HG02852 (cell line): ENCODE results near the gene CXCL11.
"Not testable (repeated sequence)": the region's sequence is repeated elsewhere in the genome, so short reads cannot be mapped to it uniquely, and the experiment has no call there.

Source experiments
- ATAC-seq: cut with Tn5 transposase; IDR thresholded peaks from one replicate; pipeline ENCODE4 v1.9.1; 2021; ENCODE audit warnings: mild to moderate bottlenecking, moderate library complexity; ENCODE audit not compliant: unreplicated experiment

Gene CXCL11

GRCh38 chr4:76043306-76043705 is 7.4 kb upstream of the CXCL11 start:
- not testable (repeated sequence) for ATAC-seq

DNA sequence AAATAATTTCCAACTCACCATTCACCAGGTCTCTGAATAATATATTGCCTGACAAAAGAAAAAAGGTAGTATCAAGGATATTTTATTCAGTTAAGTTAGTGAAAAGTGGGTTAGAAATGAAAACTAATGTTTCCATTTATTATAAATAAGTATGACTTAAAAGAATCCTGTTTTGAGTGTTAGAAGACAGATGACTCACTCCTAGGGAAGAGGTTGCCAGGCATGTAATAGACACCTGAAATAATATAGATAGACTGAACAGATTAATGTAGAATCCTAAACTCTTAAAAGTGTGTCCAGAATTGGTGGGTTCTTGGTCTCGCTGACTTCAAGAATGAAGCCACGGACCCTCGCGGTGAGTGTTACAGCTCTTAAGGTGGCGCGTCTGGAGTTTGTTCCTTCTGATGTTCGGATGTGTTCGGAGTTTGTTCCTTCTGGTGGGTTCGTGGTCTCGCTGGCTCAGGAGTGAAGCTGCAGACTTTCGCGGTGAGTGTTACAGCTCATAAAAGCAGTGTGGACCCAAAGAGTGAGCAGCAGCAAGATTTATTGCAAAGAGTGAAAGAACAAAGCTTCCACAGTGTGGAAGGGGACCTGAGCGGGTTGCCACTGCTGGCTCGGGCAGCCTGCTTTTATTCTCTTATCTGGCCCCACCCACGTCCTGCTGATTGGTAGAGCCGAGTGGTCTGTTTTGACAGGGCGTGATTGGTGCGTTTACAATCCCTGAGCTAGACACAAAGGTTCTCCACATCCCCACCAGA is 6.5 kb upstream of the CXCL11 start:
- not testable (repeated sequence) for ATAC-seq

- ATAC-seq: no peak
Measured at GRCh38 chr4:76036855-76037254, 985 bp upstream of the CXCL11 start.

DNA sequence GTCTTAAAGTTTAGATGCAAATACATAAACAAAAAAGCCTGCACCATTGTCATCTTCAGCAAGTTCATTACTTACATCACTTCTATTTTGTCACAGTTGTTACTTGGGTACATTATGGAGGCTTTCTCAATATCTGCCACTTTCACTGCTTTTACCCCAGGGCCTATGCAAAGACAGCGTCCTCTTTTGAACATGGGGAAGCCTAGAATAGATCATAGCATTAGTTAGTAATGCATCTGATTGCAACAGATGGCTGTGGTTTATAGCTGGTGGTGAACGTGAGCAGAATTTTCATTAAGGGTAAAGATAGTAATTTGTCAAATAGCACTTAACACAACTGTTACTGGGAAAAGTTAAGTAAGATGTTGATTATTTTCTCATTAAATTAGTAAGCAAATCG is 729 bp downstream of the CXCL11 start:
- no peak for ATAC-seq

DNA sequence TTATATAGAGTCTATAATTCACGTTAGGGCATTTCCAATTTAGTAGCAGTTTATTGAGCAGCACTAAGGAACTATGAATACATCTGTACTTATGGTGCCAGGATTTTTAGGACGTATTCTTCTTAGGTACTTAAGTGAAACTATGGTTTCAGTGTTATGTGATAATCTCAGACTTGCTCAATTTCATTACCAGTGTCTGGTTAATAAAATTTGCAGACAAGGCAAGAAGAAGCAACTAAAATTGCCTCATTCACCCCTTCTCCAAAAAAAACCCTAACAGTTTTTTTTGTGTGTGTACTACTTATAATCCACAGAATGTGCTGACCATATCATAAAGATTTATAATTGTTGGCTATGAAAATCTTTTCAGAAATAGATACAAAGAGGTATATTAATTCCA is 6.6 kb downstream of the CXCL11 start:
- no peak for ATAC-seq

- ATAC-seq: no peak
Measured at GRCh38 chr4:76028350-76028765, 7.5 kb downstream of the CXCL11 start.

- no peak for ATAC-seq
Measured at GRCh38 chr4:76024065-76024464, 11.8 kb downstream of the CXCL11 start.

- ATAC-seq: no peak
Measured at GRCh38 chr4:76023389-76023788, 12.5 kb downstream of the CXCL11 start, which contains the start of gene CXCL10. Gene CXCL10, minus strand, starts transcription at chr4:76023497. Its CDS starts 66 bp downstream, at chr4:76023431.

DNA sequence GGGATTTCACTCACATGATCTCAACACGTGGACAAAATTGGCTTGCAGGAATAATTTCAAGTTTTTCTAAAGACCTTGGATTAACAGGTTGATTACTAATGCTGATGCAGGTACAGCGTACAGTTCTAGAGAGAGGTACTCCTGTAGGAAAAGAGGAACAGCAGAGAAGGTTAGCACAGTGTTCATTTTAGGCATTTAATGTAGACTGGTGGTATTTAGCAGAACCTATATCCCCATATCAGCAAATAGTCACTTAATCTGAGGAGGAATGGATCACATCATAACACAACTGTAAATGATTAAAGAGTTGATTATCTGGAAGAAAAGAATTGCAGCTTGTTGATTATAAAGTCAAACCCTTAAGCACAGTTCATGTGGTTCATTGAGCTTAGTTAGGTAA is 13.2 kb downstream of the CXCL11 start:
- no peak for ATAC-seq

DNA sequence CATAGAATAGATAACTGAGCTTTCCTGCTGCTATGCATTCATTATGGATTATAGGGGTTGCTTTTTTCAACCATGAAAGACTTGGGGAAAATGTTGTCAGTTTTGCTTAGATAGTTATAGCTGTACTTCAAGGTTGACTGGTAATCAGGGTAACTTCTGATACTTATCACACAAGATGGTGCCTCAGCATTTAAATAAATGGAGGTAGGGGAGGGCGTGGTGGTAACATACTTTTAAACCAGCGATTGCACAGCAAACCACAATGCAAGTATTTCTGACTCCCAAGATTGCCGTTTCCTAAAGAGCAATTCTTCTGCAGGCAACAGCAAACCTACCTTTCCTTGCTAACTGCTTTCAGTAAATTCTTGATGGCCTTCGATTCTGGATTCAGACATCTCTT is 13.8 kb downstream of the CXCL11 start:
- ATAC-seq: no peak

DNA sequence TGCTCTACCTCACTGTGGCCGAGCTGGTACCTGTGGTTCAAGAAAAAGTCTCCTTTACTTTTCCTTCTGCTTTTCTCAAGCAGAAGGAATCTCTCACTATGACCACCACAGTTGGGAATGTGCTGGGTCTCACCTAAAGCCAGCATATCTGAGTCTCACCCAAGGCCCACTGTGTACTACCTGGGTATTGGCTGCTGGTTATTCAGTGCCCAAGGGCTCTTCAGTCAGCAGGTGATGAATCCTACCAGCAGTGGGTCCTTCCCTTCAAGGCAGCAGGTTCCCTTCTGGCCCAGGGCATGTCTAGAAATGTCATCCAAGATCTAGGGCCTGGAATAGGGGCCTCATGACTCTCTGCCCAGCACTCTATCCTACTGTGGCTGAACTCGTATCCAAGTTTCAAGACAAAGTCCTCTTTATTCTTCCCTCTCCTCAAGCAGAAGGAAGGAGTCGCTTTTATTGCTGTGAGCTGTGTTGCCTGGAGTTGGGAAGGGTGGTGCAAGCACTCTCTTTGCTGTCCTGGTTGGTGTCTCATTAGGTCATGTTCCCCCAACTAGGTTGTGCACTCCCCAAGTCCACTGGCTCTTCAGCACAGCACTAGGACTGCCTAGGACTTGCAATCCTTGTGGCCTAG is 18.7 kb downstream of the CXCL11 start:
- ATAC-seq: no peak

DNA sequence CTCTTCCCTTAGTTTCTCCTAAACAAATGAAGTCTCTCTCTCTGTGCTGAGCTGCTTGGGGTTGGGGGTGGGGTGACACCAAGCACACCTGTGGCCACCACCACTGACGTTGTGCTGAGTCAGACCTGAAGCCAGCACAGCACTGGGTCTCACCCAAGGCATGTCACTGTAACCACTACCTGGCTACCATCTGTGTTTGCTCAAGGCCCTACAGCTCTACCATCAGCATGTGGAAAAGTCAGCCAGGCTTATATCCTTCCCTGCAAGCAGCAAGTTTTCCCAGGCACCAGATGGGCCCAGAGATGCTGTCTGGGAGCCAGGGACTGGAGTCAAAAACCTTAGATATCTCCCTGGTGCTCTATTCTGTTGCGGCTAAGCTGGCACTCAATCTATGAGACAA is 19.5 kb downstream of the CXCL11 start:
- ATAC-seq: peak; percentile 68

DNA sequence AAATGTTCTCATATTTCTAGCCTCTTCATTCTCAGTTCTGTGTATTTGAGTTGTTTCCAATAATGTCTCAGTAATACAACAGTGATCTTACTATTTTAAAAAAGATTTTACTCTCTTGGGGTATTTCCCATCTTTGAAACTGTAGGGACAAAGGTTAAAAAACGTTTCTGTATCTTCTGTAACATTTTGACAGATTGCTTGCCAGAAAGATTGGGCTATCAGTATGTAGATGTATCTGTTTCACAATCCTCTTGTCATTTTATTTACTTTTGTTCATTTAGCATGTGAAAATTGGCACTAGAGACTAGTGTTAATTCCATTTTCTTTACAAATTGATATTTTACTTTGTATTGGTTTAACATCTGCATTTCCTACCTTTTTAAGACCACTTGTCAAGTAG is 22.3 kb downstream of the CXCL11 start:
- ATAC-seq: no peak

DNA sequence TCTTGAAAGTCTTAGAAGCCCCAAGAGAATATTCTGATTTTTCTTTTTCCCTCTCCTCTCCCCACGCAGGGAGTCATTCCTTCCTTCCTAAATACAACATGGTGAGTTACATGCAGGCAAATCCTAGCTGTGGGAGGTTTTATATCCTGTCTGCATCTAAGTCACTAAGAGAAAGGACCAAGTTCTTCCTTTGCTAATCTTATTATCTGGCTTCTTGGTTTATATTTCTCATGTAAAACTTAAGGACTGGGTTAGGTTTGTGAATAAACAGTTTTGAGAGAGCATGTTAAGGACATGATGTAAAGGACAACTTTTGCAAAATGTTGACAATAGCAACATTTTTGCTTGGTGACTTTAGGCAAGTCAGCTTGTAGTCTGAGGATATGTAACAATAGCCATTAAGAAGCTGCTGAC is 23.5 kb downstream of the CXCL11 start:
- no peak for ATAC-seq

DNA sequence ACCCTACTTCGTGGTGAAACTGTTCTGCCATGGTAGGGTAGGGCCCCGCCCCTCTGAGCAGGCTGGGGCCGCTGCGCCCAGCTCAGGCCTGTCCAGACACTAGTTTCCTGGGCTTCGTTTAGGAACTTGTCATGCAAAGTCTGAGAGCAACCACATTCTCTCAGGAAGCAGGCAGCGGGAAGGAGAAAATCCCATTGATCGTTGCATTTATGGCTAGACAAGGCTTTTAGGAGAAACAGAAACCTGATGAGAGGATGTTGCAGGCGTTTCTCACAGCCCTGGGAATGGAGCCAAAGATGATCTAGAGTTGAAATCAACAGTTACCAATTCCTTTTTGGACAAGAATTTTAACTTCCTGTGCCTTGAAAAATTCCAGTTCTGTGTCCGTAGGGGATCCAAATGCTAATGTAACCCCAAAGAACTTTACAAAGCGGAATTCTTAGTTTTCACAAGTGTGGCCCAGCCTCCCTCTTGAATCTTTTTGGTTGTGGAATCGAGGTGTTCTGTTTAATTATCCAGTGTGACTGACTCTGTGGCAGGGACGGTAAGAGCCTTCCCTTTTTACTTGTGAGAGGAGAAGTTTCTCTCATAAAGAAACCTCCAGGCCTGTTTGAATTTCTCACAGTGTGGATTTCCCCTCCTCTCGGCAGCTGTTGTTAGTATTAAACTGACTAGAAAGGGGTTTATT is 24.0 kb downstream of the CXCL11 start:
- peak; percentile 71 for ATAC-seq

DNA sequence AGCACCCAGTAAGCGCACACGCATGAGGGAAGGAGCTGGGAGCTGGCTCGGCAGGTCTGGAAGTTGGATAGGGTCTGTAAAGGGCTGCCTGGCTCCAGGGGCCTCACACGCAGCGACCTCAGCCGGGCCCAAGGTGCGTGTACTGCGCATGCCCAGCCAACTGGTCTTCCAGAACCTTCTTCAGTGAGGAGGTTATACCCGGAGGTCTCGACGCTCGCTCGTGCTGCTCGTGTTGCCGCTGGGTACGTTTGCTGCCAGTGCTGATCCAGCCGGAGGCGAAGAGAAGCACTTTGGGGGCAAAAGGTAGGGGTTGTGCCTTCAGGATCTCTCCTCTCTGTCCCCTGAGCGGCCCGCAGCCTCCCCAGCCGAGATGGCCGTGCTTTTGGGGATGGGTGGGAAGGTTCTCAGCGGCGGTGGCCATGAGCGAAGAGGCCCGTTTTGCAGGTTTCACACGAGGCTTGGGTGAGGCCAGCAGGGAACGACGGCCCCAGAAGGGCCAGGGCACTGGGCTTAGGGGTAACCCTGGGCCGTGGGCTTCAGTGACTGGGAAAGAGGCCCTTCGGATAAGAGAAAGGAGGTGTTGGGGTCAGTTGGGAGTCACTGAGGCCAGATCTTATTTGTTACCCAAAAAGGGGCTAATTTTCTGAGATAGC is 24.7 kb downstream of the CXCL11 start:
- no peak for ATAC-seq

DNA sequence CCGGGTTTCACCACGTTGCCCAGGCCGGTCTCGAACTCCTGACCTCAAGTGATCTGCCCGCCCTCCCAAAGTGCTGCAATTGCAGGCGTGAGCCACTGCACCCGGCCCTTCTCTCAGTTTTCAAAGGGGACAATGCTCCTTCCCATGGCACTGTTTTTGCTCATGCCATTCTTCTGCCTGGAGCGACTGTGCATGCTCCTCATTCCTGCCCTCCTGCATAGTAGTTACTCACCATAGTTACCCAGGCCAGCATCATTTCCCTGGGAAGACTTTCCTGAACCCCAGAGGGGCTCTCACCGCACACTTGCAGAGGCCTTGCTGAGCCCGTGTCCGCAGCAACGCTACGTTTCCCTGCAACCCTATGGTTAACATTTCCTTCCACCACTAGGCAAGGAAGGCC is 25.3 kb downstream of the CXCL11 start:
- no peak for ATAC-seq

GRCh38 chr4:76009311-76009710 is 26.6 kb downstream of the CXCL11 start:
- no peak for ATAC-seq

DNA sequence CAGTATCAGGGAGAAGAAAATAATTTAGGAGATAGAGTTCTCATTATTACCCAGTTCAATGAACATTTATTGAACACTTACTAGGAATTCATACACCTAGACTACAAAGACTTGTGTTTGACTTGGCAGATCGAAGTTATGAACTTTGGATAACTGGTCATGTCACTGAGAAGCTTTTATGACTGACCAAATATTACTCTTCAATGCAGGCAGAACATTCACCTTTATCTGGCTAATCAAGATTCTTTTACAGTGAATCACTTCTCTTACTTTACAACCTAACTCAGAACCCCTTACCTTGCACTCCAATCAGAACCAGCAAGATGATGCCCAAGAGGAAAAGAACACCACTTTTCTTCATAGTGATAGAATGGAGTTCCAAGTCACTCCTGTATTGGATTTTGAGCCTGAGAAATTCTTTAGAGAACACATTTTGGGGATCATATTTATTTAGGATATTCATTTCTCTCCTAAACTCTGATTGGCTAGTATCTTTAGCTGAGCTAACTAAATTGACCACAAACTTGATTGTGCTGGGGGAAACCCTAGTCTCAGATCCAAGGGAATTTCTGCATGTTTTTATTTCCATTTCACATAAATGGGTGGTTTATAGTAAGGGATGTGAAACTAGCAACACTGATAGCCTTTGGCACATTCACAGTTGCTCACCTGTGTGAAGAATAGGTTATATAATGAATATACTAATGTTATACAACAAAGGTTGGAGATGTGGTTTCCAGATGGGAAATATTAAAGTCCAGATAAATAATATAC is 28.6 kb downstream of the CXCL11 start, which contains the start of gene CXCL9:
CXCL9 (minus strand) TSS at position 421 of the 774 bp plus-strand sequence; CDS start at position 361, 60 bp downstream.
- ATAC-seq: no peak

GRCh38 chr4:76003620-76004019 is 32.2 kb downstream of the CXCL11 start:
- no peak for ATAC-seq
